CD4-positive, alpha-beta memory T cell (primary cell): Measurements from ENCODE around the gene NFE2L3. TPM values are rescaled to one million over a fixed set of nuclear protein-coding genes. Genes with fewer than 3 reads are reported as not detected.
A peak's percentile ranks its signal among the peaks of the same experiment; 100 is the strongest.

ENCODE experiments used
- CTCF ChIA-PET: fragments of 350-600 bp; sonication (Branson Sonifier 250); formaldehyde crosslinking; loops from one replicate; lab custom pipeline; 2021; ENCODE audit warnings: inconsistent platforms; ENCODE audit not compliant: partially characterized antibody; lab: Charles Lee
- POLR2A ChIA-PET: fragments of 350-600 bp; sonication (Branson Sonifier 250); formaldehyde crosslinking; loops from one replicate; lab custom pipeline; 2021; ENCODE audit not compliant: partially characterized antibody; lab: Charles Lee
- DNase-seq, 5 donors: peaks; one replicate each; pipeline versions ENCODE4 v3.0.0 to v3.0.0-alpha.2; 2020 to 2022; ENCODE audit warnings: mixed read lengths in 1 of 5
- H3K27ac ChIP-seq: one replicate; pipeline ENCODE4 v1.7.0; 2013; ENCODE audit warnings: low read depth, low read length
- H3K27me3 ChIP-seq: 2 replicates; pipeline ENCODE4 v1.7.0; 2013; ENCODE audit warnings: mild to moderate bottlenecking, low read length, moderate library complexity; ENCODE audit not compliant: insufficient read depth
- H3K36me3 ChIP-seq: 2 replicates; pipeline ENCODE4 v1.7.0; 2013; ENCODE audit warnings: mild to moderate bottlenecking, low read length, moderate library complexity; ENCODE audit not compliant: insufficient read depth
- H3K4me1 ChIP-seq: 2 replicates; pipeline ENCODE4 v1.7.0; 2013; ENCODE audit warnings: mild to moderate bottlenecking, low read length, moderate library complexity; ENCODE audit not compliant: insufficient read depth
- H3K4me3 ChIP-seq, 2 donors: one replicate each; pipeline ENCODE4 v1.7.0; 2013; ENCODE audit warnings: low read length in 2 of 2, mild to moderate bottlenecking in 1 of 2
- H3K9me3 ChIP-seq, 2 donors: one replicate each; pipeline ENCODE4 v1.7.0; 2013; ENCODE audit warnings: low read length in 2 of 2, control low read depth in 1 of 2; ENCODE audit not compliant: control insufficient read depth in 1 of 2
- H3K27ac Mint-ChIP-seq, 7 donors: one replicate each; pipeline ENCODE4 v1.8.0; 2020 to 2021; ENCODE audit warnings: mixed read lengths in 7 of 7, mild to moderate bottlenecking in 6 of 7, inconsistent platforms in 3 of 7, moderate library complexity in 3 of 7
- H3K27me3 Mint-ChIP-seq, 2 donors: one replicate each; pipeline ENCODE4 v1.8.0; 2020 to 2021; ENCODE audit warnings: mixed read lengths in 2 of 2
- H3K36me3 Mint-ChIP-seq, 2 donors: one replicate each; pipeline ENCODE4 v1.8.0; 2020 to 2021; ENCODE audit warnings: mixed read lengths in 2 of 2, inconsistent platforms in 1 of 2, mild to moderate bottlenecking in 1 of 2
- H3K4me1 Mint-ChIP-seq, 4 donors: one replicate each; pipeline ENCODE4 v1.8.0; 2020 to 2021; ENCODE audit warnings: mixed read lengths in 4 of 4, mild to moderate bottlenecking in 1 of 4
- H3K4me3 Mint-ChIP-seq, 8 donors: one replicate each; pipeline ENCODE4 v1.8.0; 2020 to 2021; ENCODE audit warnings: mixed read lengths in 8 of 8, mild to moderate bottlenecking in 7 of 8, moderate library complexity in 6 of 8, inconsistent platforms in 3 of 8
- H3K9me3 Mint-ChIP-seq, 8 donors: one replicate each; pipeline ENCODE4 v1.8.0; 2020 to 2021; ENCODE audit warnings: mixed read lengths in 8 of 8, mild to moderate bottlenecking in 5 of 8, inconsistent platforms in 3 of 8, moderate library complexity in 1 of 8
- intact Hi-C: fragments of 100-400 bp; cut with micrococcal nuclease; formaldehyde crosslinking; loops from one replicate; pipeline ENCODE4 v1.15.1; 2023
- polyA plus RNA-seq, 2 donors: library from polyadenylated mRNA; unstranded; fragments of 300-500 nt; fragmentation: Illumina TruSeq; gene quantifications; one replicate each; pipeline ENCODE4 v1.2.3, GENCODE V29; 2021
- total RNA-seq, 2 experiments: library from RNA; stranded (reverse); gene quantifications; one replicate each; pipeline ENCODE4 v1.2.3, GENCODE V29; 2021

The NFE2L3 gene
- total and polyA plus RNA-seq, 4 experiments from 2014 or later, result 7.5 to 9.6 (median 7.9) TPM

- peaks cover 0 to 4% of the 10 kb centered on the region in 2 donors for H3K27me3 Mint-ChIP-seq
- peaks cover 39 to 76% (median 46%) of the 10 kb centered on the region in 4 donors for H3K4me1 Mint-ChIP-seq
- H3K4me3 Mint-ChIP-seq, result peak overlapping the region; percentile 99 to 100 (median 100)
- CTCF ChIA-PET, result interaction anchor here (0.8 to 9.9 kb wide), 9 partner anchors 8 to 165 kb away, joined by 3 to 212 read pairs (median 12); partner anchors contain the start of genes NFE2L3 and SNX10
- POLR2A ChIA-PET, result interaction anchor here (0.6 to 13.1 kb wide), 35 partner anchors 8 to 1541 kb away, joined by 3 to 369 read pairs (median 6); partner anchors contain the start of genes NFE2L3, OSBPL3, SNX10 and TAX1BP1
- peaks cover 56% of the 10 kb centered on the region for H3K4me1 ChIP-seq
- H3K9me3 Mint-ChIP-seq, result peaks cover 0 to 18% (median 4%) of the 10 kb centered on the region in 8 donors
- H3K27ac Mint-ChIP-seq, result peak overlapping the region; percentile 99 to 100 (median 100)
- H3K36me3 ChIP-seq, result peaks cover 27% of the 10 kb centered on the region
- peak overlapping the region; percentile 80 to 89 for H3K4me3 ChIP-seq
- no peaks in the 10 kb centered on the region for H3K27me3 ChIP-seq
- H3K36me3 Mint-ChIP-seq, result peaks cover 48 to 71% of the 10 kb centered on the region in 2 donors
- H3K9me3 ChIP-seq, result no peaks in the 10 kb centered on the region
- peak; percentile 79 to 86 (median 83) for DNase-seq
- intact Hi-C loops, result loop anchor here (1.0 to 5.0 kb wide), 3 partner anchors 48 to 467 kb away; partner anchors contain the start of gene NFE2L3
- H3K27ac ChIP-seq, result peak overlapping the region; percentile 98
Observed at GRCh38 chr7:26200038-26200443, 48.0 kb downstream of the NFE2L3 start.

GRCh38 chr7:26200444-26201246 is 48.6 kb downstream of the NFE2L3 start, which contains the start of gene HNRNPA2B1:
Gene HNRNPA2B1 (minus strand): TSS chr7:26200746. CDS start chr7:26200577, 169 bp downstream.
- Histone ChIP-seq H3K4me1 (peaks cover 56% of the 10 kb centered on the region), H3K4me3 (peak within 1 kb of the TSS; percentile 80 to 89), H3K36me3 (peaks cover 21% of the 10 kb centered on the region), H3K27me3 (no peaks in the 10 kb centered on the region), H3K9me3 (no peaks in the 10 kb centered on the region), H3K27ac (peak within 1 kb of the TSS; percentile 98)
- POLR2A ChIA-PET, result interaction anchor here (0.6 to 13.1 kb wide), 46 partner anchors 9 to 1540 kb away, joined by 3 to 369 read pairs (median 6); partner anchors contain the start of genes CYCS, NFE2L3, OSBPL3 and SNX10
- CTCF ChIA-PET, result interaction anchor here (0.8 to 9.9 kb wide), 9 partner anchors 8 to 169 kb away, joined by 3 to 212 read pairs (median 5); partner anchors contain the start of genes NFE2L3 and SNX10
- peak; percentile 98 to 100 (median 99) for DNase-seq
- Mint-ChIP-seq H3K4me1 (peaks cover 38 to 76% (median 46%) of the 10 kb centered on the region in 4 donors), H3K36me3 (peaks cover 42 to 71% of the 10 kb centered on the region in 2 donors), H3K4me3 (peak within 1 kb of the TSS; percentile 99 to 100 (median 100)), H3K27ac (peak within 1 kb of the TSS; percentile 99 to 100 (median 100)), H3K9me3 (peaks cover 0 to 18% (median 4%) of the 10 kb centered on the region in 8 donors), H3K27me3 (peaks cover 0 to 4% of the 10 kb centered on the region in 2 donors)
- intact Hi-C loops, result loop anchor here (1.0 to 5.0 kb wide), 4 partner anchors 48 to 467 kb away; partner anchors contain the start of genes NFE2L3 and SNX10

- Mint-ChIP-seq H3K36me3 (peaks cover 39 to 71% of the 10 kb centered on the region in 2 donors), H3K4me3 (peak within 1 kb of the TSS; percentile 99 to 100 (median 100)), H3K27me3 (peaks cover 0 to 4% of the 10 kb centered on the region in 2 donors), H3K4me1 (peaks cover 33 to 74% (median 44%) of the 10 kb centered on the region in 4 donors), H3K9me3 (peaks cover 0 to 18% (median 4%) of the 10 kb centered on the region in 8 donors), H3K27ac (peak within 1 kb of the TSS; percentile 99 to 100 (median 100))
- Histone ChIP-seq H3K9me3 (no peaks in the 10 kb centered on the region), H3K27ac (peak within 1 kb of the TSS; percentile 98), H3K27me3 (no peaks in the 10 kb centered on the region), H3K4me3 (peak within 1 kb of the TSS; percentile 80 to 89), H3K36me3 (peaks cover 18% of the 10 kb centered on the region), H3K4me1 (peaks cover 56% of the 10 kb centered on the region)
- POLR2A ChIA-PET, result interaction anchor here (0.6 to 13.1 kb wide), 25 partner anchors 9 to 1076 kb away, joined by 3 to 369 read pairs (median 7); partner anchors contain the start of genes CYCS, NFE2L3 and SNX10
- intact Hi-C loops, result loop anchor here (1.0 to 5.0 kb wide), 3 partner anchors 76 to 466 kb away; partner anchors contain the start of gene SNX10
- DNase-seq, result peak in 4 of 5 donors; percentile 89 to 91 (median 90)
- CTCF ChIA-PET, result interaction anchor here (0.8 to 4.3 kb wide), 7 partner anchors 9 to 309 kb away, joined by 3 to 21 read pairs (median 5); partner anchors contain the start of gene SNX10
Observed at GRCh38 chr7:26201247-26202018, 49.4 kb downstream of the NFE2L3 start, which contains the start of gene CBX3. Gene CBX3 (plus strand): TSS chr7:26201745. CDS start chr7:26202999, 1,254 bp downstream.

GRCh38 chr7:26202019-26202990 is 50.3 kb downstream of the NFE2L3 start:
- Histone ChIP-seq H3K4me3 (peak overlapping the region; percentile 53 to 89), H3K27me3 (no peaks in the 10 kb centered on the region)
- CTCF ChIA-PET, result interaction anchor here (0.8 to 4.3 kb wide), 9 partner anchors 10 to 310 kb away, joined by 3 to 21 read pairs (median 5); partner anchors contain the start of genes NFE2L3 and SNX10

GRCh38 chr7:26203016-26203415 is 51.0 kb downstream of the NFE2L3 start:
- ChIA-PET CTCF (interaction anchor here (1.0 to 4.3 kb wide), 3 partner anchors 11 to 112 kb away, joined by 3 to 21 read pairs (median 5); partner anchors contain the start of gene NFE2L3), POLR2A (interaction anchor here (0.8 to 13.1 kb wide), 9 partner anchors 9 to 162 kb away, joined by 3 to 369 read pairs (median 8); partner anchors contain the start of gene NFE2L3)
- Mint-ChIP-seq H3K9me3 (peaks cover 0 to 18% (median 4%) of the 10 kb centered on the region in 8 donors), H3K27me3 (peaks cover 0 to 4% of the 10 kb centered on the region in 2 donors), H3K36me3 (peaks cover 35 to 71% of the 10 kb centered on the region in 2 donors), H3K4me3 (peak overlapping the region; percentile 89 to 93 (median 91)), H3K27ac (peak overlapping the region; percentile 87 to 95 (median 91)), H3K4me1 (peaks cover 25 to 71% (median 42%) of the 10 kb centered on the region in 4 donors)
- intact Hi-C loops, result loop anchor here (5.0 kb wide), 2 partner anchors 74 to 464 kb away; no protein-coding TSS in a partner anchor
- peaks cover 49% of the 10 kb centered on the region for H3K4me1 ChIP-seq
- H3K4me3 ChIP-seq, result peak overlapping the region; percentile 53 to 89
- no peaks in the 10 kb centered on the region for H3K9me3 ChIP-seq
- H3K27me3 ChIP-seq, result no peaks in the 10 kb centered on the region
- H3K36me3 ChIP-seq, result peaks cover 17% of the 10 kb centered on the region
- DNase-seq, result no peak
- peak overlapping the region; percentile 98 for H3K27ac ChIP-seq

More at GRCh38 chr7:26202019-26202990, 50.3 kb downstream of the NFE2L3 start:
- peaks cover 54% of the 10 kb centered on the region for H3K4me1 ChIP-seq
- POLR2A ChIA-PET, result interaction anchor here (0.8 to 13.1 kb wide), 23 partner anchors 8 to 1077 kb away, joined by 3 to 369 read pairs (median 6); partner anchors contain the start of genes CYCS, NFE2L3 and SNX10
- peak in 3 of 5 donors; percentile 57 to 62 (median 59) for DNase-seq
- Mint-ChIP-seq H3K9me3 (peaks cover 0 to 18% (median 4%) of the 10 kb centered on the region in 8 donors), H3K4me3 (peak overlapping the region; percentile 89 to 100 (median 92)), H3K27me3 (peaks cover 0 to 4% of the 10 kb centered on the region in 2 donors), H3K36me3 (peaks cover 37 to 70% of the 10 kb centered on the region in 2 donors), H3K4me1 (peaks cover 29 to 74% (median 41%) of the 10 kb centered on the region in 4 donors), H3K27ac (peak overlapping the region; percentile 89 to 99 (median 91))
- peaks cover 16% of the 10 kb centered on the region for H3K36me3 ChIP-seq
- no peaks in the 10 kb centered on the region for H3K9me3 ChIP-seq
- intact Hi-C loops, result loop anchor here (5.0 kb wide), 2 partner anchors 75 to 465 kb away; no protein-coding TSS in a partner anchor
- H3K27ac ChIP-seq, result peak overlapping the region; percentile 98
